AG04449 (cell line): ENCODE measurements around the gene ATP5F1B.

ENCODE experiments used
- CTCF ChIA-PET: fragments of 350-600 bp; formaldehyde crosslinking; extraction: SDS; loops from one replicate; lab custom pipeline; 2021; ENCODE audit warnings: antibody characterized with exemption; lab: Yijun Ruan, JAX
- POLR2A ChIA-PET: fragments of 400-600, 350-600 bp; formaldehyde crosslinking; extraction: SDS; loops from one replicate; lab custom pipeline; 2020; ENCODE audit warnings: antibody characterized with exemption, inconsistent platforms; lab: Yijun Ruan, JAX
- DNase-seq: peaks from one replicate; pipeline ENCODE4 v3.0.0-alpha.2; 2010; ENCODE audit warnings: low read depth, low spot score
- H3K4me3 ChIP-seq: 2 replicates; pipeline ENCODE4 v1.5.1; 2011; ENCODE audit warnings: low read depth, mild to moderate bottlenecking, control low read depth, low read length
- TF ChIP-seq, protein P1 (sequence below): IDR thresholded peaks from one replicate; pipeline ENCODE4 v1.5.1; 2011; ENCODE audit warnings: mild to moderate bottlenecking, moderate library complexity, low read length, control low read depth, inconsistent platforms; ENCODE audit not compliant: insufficient read depth; ENCODE audit errors: missing control alignments

Gene ATP5F1B

DNA sequence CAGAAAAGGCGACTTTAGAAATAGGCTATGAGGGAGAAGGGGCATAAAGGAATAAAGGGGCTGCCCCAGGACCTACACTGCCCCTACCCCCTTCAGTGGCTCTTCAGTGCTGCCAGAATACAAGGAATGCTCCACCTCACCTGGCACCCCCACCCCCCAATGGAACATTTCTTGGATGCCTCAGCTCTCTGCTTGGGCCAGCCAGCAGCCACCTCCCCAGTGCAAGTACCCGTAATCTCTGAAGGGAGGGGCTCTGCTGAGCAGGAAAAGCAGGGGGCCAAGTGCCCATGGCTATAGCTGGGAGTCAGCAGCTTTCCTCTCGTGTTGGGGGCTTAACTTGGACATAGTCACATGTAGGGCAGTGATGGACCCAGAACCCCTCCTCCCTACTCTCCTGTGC is 49.0 kb downstream of the ATP5F1B start:
- no peak overlapping the region for H3K4me3 ChIP-seq
- TF ChIP-seq, protein P1, sequence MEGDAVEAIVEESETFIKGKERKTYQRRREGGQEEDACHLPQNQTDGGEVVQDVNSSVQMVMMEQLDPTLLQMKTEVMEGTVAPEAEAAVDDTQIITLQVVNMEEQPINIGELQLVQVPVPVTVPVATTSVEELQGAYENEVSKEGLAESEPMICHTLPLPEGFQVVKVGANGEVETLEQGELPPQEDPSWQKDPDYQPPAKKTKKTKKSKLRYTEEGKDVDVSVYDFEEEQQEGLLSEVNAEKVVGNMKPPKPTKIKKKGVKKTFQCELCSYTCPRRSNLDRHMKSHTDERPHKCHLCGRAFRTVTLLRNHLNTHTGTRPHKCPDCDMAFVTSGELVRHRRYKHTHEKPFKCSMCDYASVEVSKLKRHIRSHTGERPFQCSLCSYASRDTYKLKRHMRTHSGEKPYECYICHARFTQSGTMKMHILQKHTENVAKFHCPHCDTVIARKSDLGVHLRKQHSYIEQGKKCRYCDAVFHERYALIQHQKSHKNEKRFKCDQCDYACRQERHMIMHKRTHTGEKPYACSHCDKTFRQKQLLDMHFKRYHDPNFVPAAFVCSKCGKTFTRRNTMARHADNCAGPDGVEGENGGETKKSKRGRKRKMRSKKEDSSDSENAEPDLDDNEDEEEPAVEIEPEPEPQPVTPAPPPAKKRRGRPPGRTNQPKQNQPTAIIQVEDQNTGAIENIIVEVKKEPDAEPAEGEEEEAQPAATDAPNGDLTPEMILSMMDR: no peak
- ChIA-PET CTCF (interaction anchor here (1.1 to 13.4 kb wide), 2 partner anchors 40 to 83 kb away, joined by 4 to 248 read pairs; no protein-coding TSS in a partner anchor), POLR2A (interaction anchor here (0.8 kb wide), 1 partner anchor 298 kb away, joined by 3 read pairs; no protein-coding TSS in a partner anchor)
- DNase-seq: no peak

DNA sequence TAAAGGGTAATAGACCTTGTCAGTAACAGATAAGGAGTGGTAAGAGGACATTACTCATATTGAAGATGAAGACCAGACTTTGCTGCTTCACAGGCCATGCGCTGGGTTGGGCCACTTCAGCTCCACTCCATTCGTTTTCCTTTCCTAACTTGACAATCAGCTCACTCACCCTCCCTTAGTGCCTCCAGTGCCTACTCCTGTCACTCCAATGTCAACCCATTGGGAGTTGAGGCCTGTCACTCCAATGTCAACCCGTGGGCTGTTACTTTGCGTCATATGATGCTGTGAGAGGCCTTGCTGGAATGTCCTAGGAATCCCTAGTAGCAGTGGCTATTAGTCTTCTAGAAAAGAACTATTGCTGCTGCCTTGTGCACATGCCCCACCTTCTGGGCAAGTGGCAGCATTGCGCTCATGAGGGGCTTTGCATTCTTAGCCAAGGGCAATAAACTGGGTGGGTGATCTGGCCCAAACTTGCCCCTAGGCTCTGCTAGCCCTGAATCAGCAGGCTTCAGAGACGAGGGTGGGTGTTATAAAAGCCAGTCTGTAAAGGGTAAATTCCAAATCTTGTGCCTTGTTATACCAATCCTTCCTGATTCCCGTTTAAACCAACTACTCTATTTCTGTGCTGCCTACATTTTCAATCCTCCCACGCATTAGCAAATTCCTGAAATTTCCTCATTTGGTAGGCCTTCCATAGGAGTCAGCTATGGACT is 51.7 kb downstream of the ATP5F1B start:
- no peak overlapping the region for H3K4me3 ChIP-seq
- TF ChIP-seq, protein P1: peak; percentile 89
- peak; percentile 46 for DNase-seq
- CTCF ChIA-PET: interaction anchor here (0.7 to 13.4 kb wide), 25 partner anchors 9 to 455 kb away, joined by 3 to 248 read pairs (median 4); partner anchors contain the start of genes BAZ2A and RBMS2
- POLR2A ChIA-PET: no interaction called here

DNA sequence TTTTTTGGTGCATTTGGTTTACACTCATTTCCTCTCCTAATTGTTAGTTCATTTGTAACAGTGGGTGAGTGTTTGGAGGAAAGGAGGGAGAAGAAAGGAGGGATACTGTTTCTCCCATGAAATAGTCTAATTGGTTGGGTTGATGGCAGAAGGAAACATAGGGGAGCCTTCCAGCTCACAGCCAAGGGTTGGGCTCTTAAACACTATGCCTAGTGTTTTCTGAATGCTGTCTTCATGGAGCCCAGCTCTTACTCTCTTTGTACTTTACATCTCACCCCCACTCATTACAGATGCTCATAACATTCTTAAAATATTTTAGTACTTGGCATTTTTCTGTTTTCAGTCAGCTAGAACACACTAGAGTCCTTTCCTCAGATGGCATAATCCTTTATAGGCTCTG is 53.8 kb downstream of the ATP5F1B start:
- ChIA-PET POLR2A (no interaction called here), CTCF (interaction anchor here (1.7 to 13.4 kb wide), 10 partner anchors 10 to 85 kb away, joined by 4 to 248 read pairs (median 8); partner anchors contain the start of gene RBMS2)
- no peak overlapping the region for H3K4me3 ChIP-seq
- no peak for DNase-seq
- TF ChIP-seq, protein P1: no peak

DNA sequence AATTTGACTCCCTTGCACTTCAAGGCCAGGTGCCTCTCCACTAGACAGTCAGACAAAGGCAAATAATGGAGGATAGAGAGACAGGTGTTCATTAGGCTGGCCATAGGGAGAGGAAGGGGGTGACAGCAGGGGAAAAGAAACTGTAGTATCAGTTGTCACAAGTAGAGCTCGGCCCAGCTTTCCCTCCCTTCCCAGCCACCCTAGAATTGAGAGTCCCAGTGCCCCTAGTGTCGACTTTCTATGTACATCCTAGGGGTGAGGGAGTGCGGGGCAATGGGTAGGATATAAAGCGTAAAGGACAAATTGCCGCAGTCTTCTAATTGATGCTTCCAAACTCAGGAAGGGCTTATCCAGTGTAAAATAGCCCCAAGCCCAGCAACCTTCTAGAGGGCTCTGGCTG is 54.7 kb downstream of the ATP5F1B start:
- POLR2A ChIA-PET: no interaction called here

DNA sequence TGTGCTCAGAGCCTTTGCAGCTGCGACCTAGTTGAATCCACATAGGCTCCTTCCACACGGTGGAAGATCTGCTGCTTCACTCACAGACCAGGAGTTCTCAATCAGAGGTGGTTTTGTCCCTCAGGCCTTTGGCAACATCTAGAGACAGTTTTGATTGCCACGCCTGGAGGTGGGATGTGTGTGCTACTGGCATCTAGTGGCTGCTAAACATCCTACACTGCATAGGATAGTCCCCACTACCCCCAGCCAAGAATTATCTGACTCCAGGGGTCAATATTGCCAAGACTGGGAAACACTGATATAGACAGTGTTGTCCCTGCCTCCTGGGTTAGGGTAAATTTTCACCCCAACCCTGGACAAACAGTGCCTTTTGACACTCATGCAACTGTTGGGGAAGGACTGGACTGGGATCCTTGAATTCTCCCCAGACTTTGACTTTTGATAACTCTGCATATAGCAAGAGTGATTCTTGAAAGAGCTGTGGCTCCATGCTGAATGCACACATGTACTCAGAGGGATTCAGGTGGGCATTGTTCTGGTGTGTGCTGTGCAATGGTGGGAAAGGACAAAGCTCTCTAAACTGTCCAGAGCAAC is 55.5 kb downstream of the ATP5F1B start:
- TF ChIP-seq, protein P1: peak; percentile 41
- ChIA-PET CTCF (interaction anchor here (1.4 to 13.4 kb wide), 14 partner anchors 9 to 95 kb away, joined by 4 to 248 read pairs (median 6); partner anchors contain the start of gene RBMS2), POLR2A (no interaction called here)
- DNase-seq: no peak
- no peak overlapping the region for H3K4me3 ChIP-seq

More for the DNA sequence above, 54.7 kb downstream of the ATP5F1B start:
- TF ChIP-seq, protein P1: no peak
- H3K4me3 ChIP-seq: no peak overlapping the region
- CTCF ChIA-PET: interaction anchor here (1.5 to 13.4 kb wide), 12 partner anchors 10 to 89 kb away, joined by 4 to 248 read pairs (median 6); partner anchors contain the start of gene RBMS2
- DNase-seq: no peak

DNA sequence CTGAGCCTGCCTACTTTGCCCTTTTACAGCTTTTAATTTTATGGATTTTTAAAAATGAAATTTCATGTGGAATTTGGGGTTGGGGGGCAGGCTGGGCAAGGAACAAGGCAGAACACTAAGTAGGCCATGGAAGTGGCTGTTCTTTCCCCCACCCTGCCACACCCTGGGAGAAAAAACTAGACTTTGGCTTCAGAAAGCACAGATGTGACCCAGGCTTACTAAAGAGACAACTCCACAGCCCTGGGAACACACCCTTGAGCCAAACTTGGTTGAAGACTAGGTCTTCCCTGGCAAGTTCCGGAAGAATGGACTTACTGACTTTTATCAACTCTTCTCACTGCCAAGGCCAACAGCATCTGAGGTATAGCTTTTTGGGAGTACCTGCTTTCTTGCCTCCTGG is 56.0 kb downstream of the ATP5F1B start:
- ChIA-PET CTCF (interaction anchor here (1.2 to 13.4 kb wide), 11 partner anchors 9 to 94 kb away, joined by 3 to 248 read pairs (median 9); no protein-coding TSS in a partner anchor), POLR2A (interaction anchor here (0.6 kb wide), 1 partner anchor 16 kb away, joined by 3 read pairs; no protein-coding TSS in a partner anchor)
- no peak overlapping the region for H3K4me3 ChIP-seq
- DNase-seq: no peak
- TF ChIP-seq, protein P1: no peak
